HTERT RPE-1 (cell line): ENCODE measurements around the gene SLC44A5.
"Not testable (repeated sequence)": the region's sequence is repeated elsewhere in the genome, so short reads cannot be mapped to it uniquely, and the experiment has no call there.

Experiments
- in situ Hi-C: fragments of 300-500 bp; cut with MboI; formaldehyde crosslinking; loops from 4 replicates; pipeline ENCODE4 v1.14.3; 2020; ENCODE audit warnings: low sequenced_read_pairs

SLC44A5 gene

DNA sequence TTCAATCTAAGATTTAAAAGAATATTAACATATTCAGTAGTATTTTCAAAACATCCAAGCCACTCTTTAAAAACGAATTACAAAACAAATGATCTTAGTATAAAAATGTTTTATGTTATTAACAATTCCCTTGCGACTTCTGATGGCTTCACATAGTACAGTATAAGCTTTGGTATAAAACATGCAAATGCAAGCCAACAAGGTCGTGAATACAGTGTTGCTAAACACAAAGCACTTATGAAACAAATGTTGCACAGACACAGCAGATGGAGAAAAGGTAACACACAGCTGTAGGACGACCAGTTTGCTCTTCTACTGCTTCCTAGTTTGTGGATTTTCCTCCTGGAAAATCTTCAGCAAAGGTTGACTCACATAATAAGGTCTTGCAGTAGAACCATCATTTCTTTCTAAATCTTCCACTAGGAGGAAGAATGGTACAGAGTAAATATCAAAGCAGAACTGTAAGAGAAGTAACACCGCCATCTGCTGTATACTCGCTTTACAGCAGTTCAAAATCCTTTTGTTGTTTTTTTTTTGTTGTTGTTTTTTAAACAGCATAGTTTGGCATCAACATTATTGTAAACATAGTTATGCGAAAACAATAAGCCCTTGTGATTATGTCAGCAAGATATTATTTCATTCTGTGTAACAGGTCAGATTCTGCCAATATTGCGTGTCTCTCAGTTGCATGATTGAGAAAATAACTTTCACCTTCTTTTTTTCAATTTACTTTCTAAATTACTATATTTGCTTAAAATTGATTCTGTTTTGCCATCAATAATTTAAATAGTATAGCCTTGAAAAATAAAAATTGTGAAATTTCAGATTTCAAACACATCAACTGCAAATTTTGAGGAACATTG lies 407.3 kb downstream of the SLC44A5 start:
- in situ Hi-C loops = no loop called here

DNA sequence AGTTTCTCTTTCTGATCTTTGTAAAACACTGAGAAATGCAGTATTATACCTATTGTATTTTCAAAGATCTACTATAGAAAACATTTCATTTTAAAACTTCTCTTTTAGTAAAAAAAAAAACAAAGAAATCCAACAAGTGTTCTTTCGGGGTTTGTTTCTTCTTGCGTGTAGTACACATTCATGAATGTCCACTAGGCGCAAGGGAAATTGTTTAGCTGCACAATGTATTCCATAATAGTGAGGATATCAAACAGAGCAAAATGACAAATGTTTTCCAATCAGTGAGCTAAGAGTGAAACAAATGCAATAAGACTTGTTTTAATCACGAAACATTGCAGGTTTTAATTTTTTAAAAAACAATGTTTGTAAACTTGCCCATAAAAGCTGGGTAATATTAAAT lies 408.2 kb downstream of the SLC44A5 start:
- in situ Hi-C loops = no loop called here

DNA sequence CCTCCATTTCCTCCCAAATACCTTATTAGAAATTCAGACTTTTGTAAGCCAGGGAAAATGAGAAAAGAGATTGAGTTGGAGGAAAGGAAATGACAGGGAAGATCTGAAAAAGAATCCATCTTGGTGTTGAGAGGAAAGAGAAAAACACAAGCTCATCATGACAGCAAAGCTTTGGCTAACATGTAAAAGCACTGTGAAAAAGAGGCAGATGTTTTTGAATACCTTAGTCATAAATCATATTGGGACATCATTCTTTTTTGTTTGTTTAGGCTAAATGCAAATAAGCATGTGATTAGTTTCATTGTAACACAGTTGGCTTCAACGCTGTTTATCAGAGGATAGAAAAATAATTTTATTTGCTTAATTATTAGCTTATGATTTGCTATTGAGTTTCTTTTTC lies 412.2 kb downstream of the SLC44A5 start:
- in situ Hi-C loops = no loop called here

- in situ Hi-C loops = no loop called here
Measured at GRCh38 chr1:75198163-75198562, 412.8 kb downstream of the SLC44A5 start.

- in situ Hi-C loops = no loop called here
Measured at GRCh38 chr1:75188892-75189291, 422.0 kb downstream of the SLC44A5 start.

DNA sequence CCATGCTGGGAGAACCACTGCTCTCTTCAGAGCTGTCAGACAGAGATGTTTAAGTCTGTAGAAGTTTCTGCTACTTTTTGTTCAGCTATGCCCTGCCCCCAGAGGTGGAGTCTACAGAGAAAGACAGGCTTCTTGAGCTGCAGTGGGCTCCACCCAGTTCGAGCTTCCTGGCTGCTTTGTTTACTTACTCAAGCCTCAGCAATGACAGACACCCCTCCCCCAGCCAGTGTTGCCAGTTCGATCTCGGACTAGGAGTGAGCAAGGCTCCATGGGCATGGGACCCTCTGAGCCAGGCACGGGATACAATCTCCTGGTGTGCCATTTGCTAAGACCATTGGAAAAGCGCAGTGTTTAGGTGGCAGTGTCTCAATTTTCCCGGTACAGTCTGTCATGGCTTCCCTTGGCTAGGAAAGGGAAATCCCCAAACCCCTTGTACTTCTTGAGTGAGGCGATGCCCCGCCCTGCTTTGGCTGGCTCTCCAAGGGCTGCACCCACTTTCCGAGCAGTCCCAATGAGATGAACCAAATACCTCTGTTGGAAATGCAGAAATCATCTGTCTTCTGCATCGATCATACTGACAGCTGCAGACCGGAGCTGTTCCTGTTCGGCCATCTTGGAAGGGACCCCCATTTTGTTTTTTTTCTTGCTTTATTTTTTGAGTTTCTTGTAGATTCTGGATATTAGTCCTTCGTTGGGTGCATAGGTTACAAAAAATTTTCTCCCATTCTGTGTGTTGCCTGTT lies 429.5 kb downstream of the SLC44A5 start:
- in situ Hi-C loops = not testable (repeated sequence)

GRCh38 chr1:75174031-75174760 lies 436.7 kb downstream of the SLC44A5 start:
- in situ Hi-C loops = no loop called here

DNA sequence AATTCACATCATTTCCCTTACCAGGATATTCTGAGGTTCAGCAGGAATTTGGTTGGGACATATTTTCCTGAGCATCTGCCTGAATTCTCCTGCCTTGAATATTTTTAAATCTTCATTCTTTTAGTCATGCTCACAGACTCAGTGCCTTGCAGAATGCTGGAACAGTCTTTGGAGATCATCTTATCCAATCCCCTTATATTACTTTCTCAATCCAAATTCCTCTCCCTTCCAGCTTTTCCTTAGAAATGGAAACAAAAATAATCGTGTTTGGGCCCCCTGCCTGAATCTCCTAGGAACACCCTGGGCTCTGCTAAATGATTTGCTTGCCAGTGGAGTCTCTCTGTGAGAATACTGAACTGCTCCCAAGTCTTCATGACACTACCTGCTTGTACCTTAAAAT lies 438.4 kb downstream of the SLC44A5 start:
- in situ Hi-C loops = no loop called here

DNA sequence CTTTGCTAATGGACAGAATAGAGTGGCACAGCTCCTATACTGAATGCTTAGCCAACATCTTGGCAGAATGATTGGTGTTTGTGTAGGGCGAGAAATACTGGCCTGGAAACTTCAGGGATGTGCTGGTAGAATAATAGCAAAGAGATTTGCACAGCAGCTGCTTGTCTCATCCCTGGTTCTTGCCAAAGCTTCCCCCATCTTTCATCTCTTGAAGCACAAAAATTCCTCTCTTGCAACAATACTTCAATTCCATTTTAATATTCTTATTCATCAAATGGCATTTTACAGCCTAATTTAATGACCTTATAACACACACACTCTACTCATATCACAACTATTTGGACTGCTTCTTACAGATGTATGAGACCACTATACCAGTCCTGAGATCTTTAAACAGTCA lies 439.0 kb downstream of the SLC44A5 start:
- in situ Hi-C loops = no loop called here

- in situ Hi-C loops = no loop called here
Measured at GRCh38 chr1:75170981-75171380, 439.9 kb downstream of the SLC44A5 start.

GRCh38 chr1:75170011-75170410 lies 440.9 kb downstream of the SLC44A5 start:
- in situ Hi-C loops = no loop called here

DNA sequence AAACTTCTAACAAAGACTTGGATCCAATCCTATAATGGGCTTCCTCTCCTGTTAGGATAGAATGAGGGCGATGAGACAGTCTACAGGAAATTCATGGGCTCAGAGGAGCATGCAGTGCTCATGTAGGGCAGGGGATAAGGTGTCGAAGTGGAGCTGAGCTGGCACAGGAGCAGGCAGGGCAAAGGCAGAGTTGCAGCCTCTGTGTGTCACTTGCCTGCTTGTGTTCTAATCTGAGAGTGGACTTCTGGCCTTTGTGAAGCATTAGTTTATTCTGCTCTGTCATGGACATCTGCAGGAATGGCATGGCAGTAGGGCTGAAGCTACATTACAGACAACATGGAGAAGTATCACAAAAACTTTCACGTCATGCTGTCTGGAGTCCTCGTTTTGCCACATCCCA lies 444.1 kb downstream of the SLC44A5 start:
- in situ Hi-C loops = no loop called here

- in situ Hi-C loops = no loop called here
Measured at GRCh38 chr1:75165264-75165663, 445.6 kb downstream of the SLC44A5 start.

DNA sequence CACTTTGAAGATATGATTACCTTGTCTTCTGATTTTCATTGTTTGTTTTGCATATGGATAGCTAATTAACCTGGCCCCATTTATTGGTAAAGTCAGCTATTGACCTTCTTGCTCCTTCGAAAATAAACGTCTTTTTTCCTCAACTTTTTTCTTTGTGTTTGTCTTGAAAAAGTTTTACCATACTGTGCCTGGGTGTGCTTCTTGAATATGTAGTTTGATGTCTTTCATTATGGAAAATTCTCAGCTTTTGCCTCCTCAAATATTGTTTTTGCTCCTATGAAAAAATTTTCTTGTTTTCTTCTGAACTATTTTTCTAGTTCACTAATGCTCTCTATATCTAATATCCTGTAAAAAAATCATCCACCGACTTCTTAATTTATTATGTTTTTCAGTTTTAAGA lies 451.8 kb downstream of the SLC44A5 start:
- in situ Hi-C loops = no loop called here
